ENCODE measurements around the gene FTO. TPM values are rescaled to one million over a fixed set of nuclear protein-coding genes. Genes with fewer than 3 reads are reported as not detected.

Gene FTO
- total and polyA plus RNA-seq, 2 of the 8 experiments (the other 6 are each of a cell fraction or from before 2014, with no cell fraction given) = 34.5 to 59.8 TPM

DNA sequence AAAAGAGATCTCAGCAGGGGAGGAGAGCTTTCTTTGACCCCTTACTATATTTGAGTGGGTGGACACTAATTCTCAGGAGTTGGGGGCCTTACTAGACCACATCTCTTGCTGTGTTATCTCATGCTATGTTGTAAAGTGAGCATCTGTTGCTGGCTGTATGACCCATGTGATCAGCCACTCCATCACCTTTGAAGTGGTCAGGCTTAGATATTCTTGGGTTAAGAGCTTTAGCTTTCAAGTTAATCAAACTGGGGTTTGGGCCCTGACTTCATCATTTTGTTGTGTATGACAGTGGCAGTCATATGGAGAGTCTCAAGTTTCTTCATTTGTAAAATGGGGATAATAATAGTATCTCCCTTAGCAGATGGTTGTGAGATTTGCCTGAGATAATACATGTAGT, 201.1 kb downstream of the FTO start:
- Histone ChIP-seq H3K27me3 (replicated peaks in 1 of 4; ENCODE audit: control insufficient read depth in 3 of 4, extremely low read depth in 1 of 4, insufficient read depth in 3 of 4, low read length in 3 of 4) (no peaks in the 10 kb centered on the region), H2AK5ac (ENCODE audit: low read depth, low read length) (no peak overlapping the region), H3K23me2 (ENCODE audit: low read depth, low read length) (no peaks in the 10 kb centered on the region), H3K36me3 (ENCODE audit: control insufficient read depth in 2 of 4, insufficient read depth in 4 of 4, low read length in 3 of 4) (no peaks in the 10 kb centered on the region), H3K27ac (ENCODE audit: low read depth, low read length) (no peak overlapping the region), H3K79me1 (ENCODE audit: low read depth, low read length) (no peaks in the 10 kb centered on the region), H4K5ac (ENCODE audit: insufficient read length, low read depth, low read length) (no peak overlapping the region), H2AFZ (ENCODE audit: low read length) (no peak overlapping the region), H3K4ac (replicated peaks; ENCODE audit: insufficient read length, low read depth, low read length) (no peak overlapping the region), H2BK5ac (ENCODE audit: low read depth, low read length) (no peak overlapping the region), H4K91ac (replicated peaks; ENCODE audit: insufficient read length, low read length) (no peak overlapping the region), H3K9me3 (ENCODE audit: insufficient read depth in 2 of 2, low read depth in 1 of 2, low read length in 1 of 2) (no peaks in the 10 kb centered on the region), H2BK120ac (replicated peaks; ENCODE audit: low read depth, low read length) (no peak overlapping the region), H3K56ac (replicated peaks; ENCODE audit: insufficient read length, low read depth, low read length) (no peak overlapping the region), H3K23ac (ENCODE audit: insufficient read length) (no peak overlapping the region), H3K4me3 (ENCODE audit: extremely low read depth in 1 of 4, insufficient read depth in 2 of 4, low read depth in 3 of 4, low read length in 4 of 4) (no peak overlapping the region), H2BK12ac (ENCODE audit: low read depth, low read length) (no peak overlapping the region), H3K4me1 (replicated peaks in 1 of 4; ENCODE audit: control insufficient read depth in 3 of 4, insufficient read depth in 4 of 4, low read length in 3 of 4) (no peaks in the 10 kb centered on the region), H4K8ac (ENCODE audit: extremely low read depth, insufficient read depth, low read length) (no peak overlapping the region), H3K4me2 (ENCODE audit: insufficient read depth in 1 of 2, low read depth in 2 of 2, low read length in 2 of 2) (no peak overlapping the region), H3K79me2 (ENCODE audit: control insufficient read depth in 1 of 2, insufficient read depth in 2 of 2, low read length in 2 of 2) (no peaks in the 10 kb centered on the region; a peak in 1 of 4 replicates), H3K9ac (replicated peaks in 1 of 4; ENCODE audit: extremely low read depth in 1 of 4, low read depth in 3 of 4, low read length in 3 of 4) (no peak overlapping the region), H3K14ac (ENCODE audit: insufficient read length) (no peak overlapping the region), H4K20me1 (replicated peaks in 1 of 2; ENCODE audit: control insufficient read depth in 1 of 2, insufficient read depth in 2 of 2, low read length in 2 of 2) (no peaks in the 10 kb centered on the region), H2BK15ac (ENCODE audit: low read length) (no peak overlapping the region), H3K18ac (ENCODE audit: extremely low read depth, low read length) (no peak overlapping the region), H2BK20ac (ENCODE audit: low read length) (no peak overlapping the region)
- no peak for FAIRE-seq
- DNase-seq (ENCODE audit: low read depth in 1 of 2, low spot score in 2 of 2) = no peak
- POLR2A ChIA-PET (ENCODE audit: partially characterized antibody) = no interaction called here
- CTCF ChIA-PET (ENCODE audit: partially characterized antibody) = no interaction called here
- TF ChIP-seq CBX5 (IDR thresholded peaks at IDR 0.05; ENCODE audit: low read depth, low read length) = no peak
- TF ChIP-seq, protein P1, sequence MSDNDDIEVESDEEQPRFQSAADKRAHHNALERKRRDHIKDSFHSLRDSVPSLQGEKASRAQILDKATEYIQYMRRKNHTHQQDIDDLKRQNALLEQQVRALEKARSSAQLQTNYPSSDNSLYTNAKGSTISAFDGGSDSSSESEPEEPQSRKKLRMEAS (IDR thresholded peaks at IDR 0.05) = no peak
- TF ChIP-seq SUZ12 (IDR thresholded peaks at IDR 0.05; ENCODE audit: low read length) = no peak
- no peak for TF ChIP-seq MAFK (IDR thresholded peaks at IDR 0.05; ENCODE audit: low read depth, low read length)
- no peak for TF ChIP-seq HDAC6 (IDR thresholded peaks at IDR 0.05; ENCODE audit: low read depth, low read length)
- no peak for TF ChIP-seq SIN3A (conservative IDR thresholded peaks at IDR 0.05 in 1 of 2, IDR thresholded peaks at IDR 0.05 in 1 of 2; ENCODE audit: low read depth in 1 of 2, low read length in 2 of 2)
- TF ChIP-seq CHD2 (IDR thresholded peaks at IDR 0.05; ENCODE audit: low read length) = no peak
- no peak for TF ChIP-seq NRF1 (IDR thresholded peaks at IDR 0.05; ENCODE audit: low read depth, low read length)
- no peak for TF ChIP-seq SIRT6 (IDR thresholded peaks at IDR 0.05; ENCODE audit: low read length)
- no peak for TF ChIP-seq RXRA (IDR thresholded peaks at IDR 0.05; ENCODE audit: insufficient read depth, low read depth, low read length)
- no peak for TF ChIP-seq TAF7 (optimal IDR thresholded peaks at IDR 0.05; ENCODE audit: borderline replicate concordance, low read depth, low read length)
- no peak for TF ChIP-seq TEAD4 (IDR thresholded peaks at IDR 0.05; ENCODE audit: low read depth, low read length)
- TF ChIP-seq CEBPB (IDR thresholded peaks at IDR 0.05; ENCODE audit: low read depth, low read length) = no peak
- no peak for TF ChIP-seq TBP (IDR thresholded peaks at IDR 0.05; ENCODE audit: low read depth, low read length)
- TF ChIP-seq GABPA (IDR thresholded peaks at IDR 0.05; ENCODE audit: borderline replicate concordance, insufficient read depth, low read length) = no peak
- no peak for TF ChIP-seq JUN (IDR thresholded peaks at IDR 0.05; ENCODE audit: low read depth, low read length)
- TF ChIP-seq KDM5A (IDR thresholded peaks at IDR 0.05; ENCODE audit: low read length) = no peak

Data from H1 (cell line).